SK-N-SH (cell line): Measurements from ENCODE around the gene SHISAL1. TPM values are rescaled to one million over a fixed set of nuclear protein-coding genes. Genes with fewer than 3 reads are reported as not detected.

Experiments used
- CTCF ChIA-PET: fragments of 300-600, 350-600 bp; formaldehyde crosslinking; extraction: SDS; loops from one replicate; lab custom pipeline; 2021; lab: Yijun Ruan, JAX
- POLR2A ChIA-PET: fragments of 350-600 bp; sonication (Branson Sonifier 250); formaldehyde crosslinking; extraction: SDS; loops from one replicate; lab custom pipeline; 2020; ENCODE audit warnings: antibody characterized with exemption, inconsistent platforms; lab: Yijun Ruan, JAX
- DNase-seq: peaks from one replicate; pipeline ENCODE4 v3.0.0; 2012
- H2AFZ ChIP-seq: fragments of 200-600 bp; sonication (generic); 2 replicates; pipeline ENCODE4 v1.8.1; 2016; ENCODE audit warnings: antibody characterized with exemption, mild to moderate bottlenecking, low read depth
- H3F3A ChIP-seq: fragments of 200-600 bp; sonication (generic); replicated peaks from 2 replicates; pipeline ENCODE3; 2016; ENCODE audit warnings: antibody characterized with exemption, mild to moderate bottlenecking; ENCODE audit not compliant: insufficient read depth
- H3K27ac ChIP-seq, 2 experiments: fragments of 200-500 bp in 1 of 2; fragments of 200-600 bp in 1 of 2; sonication (Bioruptor generic) in 1 of 2; sonication (generic), shearing (Covaris generic) in 1 of 2; 2 replicates each; pipeline versions ENCODE4 v1.5.1 to v1.6.1; 2014 to 2016; ENCODE audit warnings: low read depth in 2 of 2, inconsistent platforms in 1 of 2, low read length in 1 of 2, mild to moderate bottlenecking in 1 of 2, mixed read lengths in 1 of 2
- H3K27me3 ChIP-seq: fragments of 200-600 bp; sonication (generic), shearing (Covaris generic); 2 replicates; pipeline ENCODE4 v1.6.1; 2016; ENCODE audit warnings: mixed run types; ENCODE audit not compliant: insufficient read depth
- H3K36me3 ChIP-seq, 2 experiments: fragments of 200-500 bp in 1 of 2; fragments of 200-600 bp in 1 of 2; sonication (Bioruptor generic) in 1 of 2; sonication (generic) in 1 of 2; replicated peaks in 1 of 2; 2 replicates each; pipeline versions ENCODE3 to v1.5.1; 2014 to 2016; ENCODE audit warnings: low read length in 1 of 2, mild to moderate bottlenecking in 1 of 2; ENCODE audit not compliant: insufficient read depth in 2 of 2, control insufficient read depth in 1 of 2
- H3K4me1 ChIP-seq, 2 experiments: fragments of 200-500 bp in 1 of 2; fragments of 200-600 bp in 1 of 2; sonication (Bioruptor generic) in 1 of 2; sonication (generic), shearing (Covaris generic) in 1 of 2; 2 replicates each; pipeline versions ENCODE4 v1.5.1 to v1.6.1; 2014 to 2016; ENCODE audit warnings: low read depth in 1 of 2, low read length in 1 of 2, mixed run types in 1 of 2; ENCODE audit not compliant: insufficient read depth in 2 of 2, control insufficient read depth in 1 of 2
- H3K4me2 ChIP-seq: fragments of 200-600 bp; sonication (generic), shearing (Covaris generic); 2 replicates; pipeline ENCODE4 v1.6.1; 2017; ENCODE audit warnings: mixed run types
- H3K4me3 ChIP-seq, 2 experiments: fragments of 200-500 bp in 1 of 2; fragments of 200-600 bp in 1 of 2; sonication (Bioruptor generic) in 1 of 2; sonication (generic), shearing (Covaris generic) in 1 of 2; 2 replicates each; pipeline versions ENCODE4 v1.5.1 to v1.8.1; 2014 to 2016; ENCODE audit warnings: low read depth in 2 of 2, inconsistent platforms in 1 of 2, low read length in 1 of 2, mild to moderate bottlenecking in 1 of 2, mixed read lengths in 1 of 2, moderate library complexity in 1 of 2
- H3K79me2 ChIP-seq: fragments of 200-600 bp; sonication (generic); 2 replicates; pipeline ENCODE4 v1.8.1; 2017; ENCODE audit warnings: mild to moderate bottlenecking; ENCODE audit not compliant: insufficient read depth
- H3K9ac ChIP-seq: fragments of 200-600 bp; sonication (generic); 2 replicates; pipeline ENCODE4 v1.6.1; 2017; ENCODE audit warnings: mixed run types
- H3K9me2 ChIP-seq: fragments of 200-600 bp; sonication (generic); 2 replicates; pipeline ENCODE4 v1.6.1; 2017; ENCODE audit warnings: mixed run types
- H3K9me3 ChIP-seq: fragments of 200-600 bp; sonication (generic); 2 replicates; pipeline ENCODE4 v1.6.1; 2017; ENCODE audit warnings: mixed run types, mild to moderate bottlenecking, moderate library complexity
- H4K20me1 ChIP-seq: fragments of 200-600 bp; sonication (generic); 2 replicates; pipeline ENCODE4 v1.6.1; 2017; ENCODE audit warnings: mild to moderate bottlenecking, mixed run types; ENCODE audit not compliant: insufficient read depth
- EP300 ChIP-seq, 2 experiments: IDR thresholded peaks; 2 replicates each; pipeline versions ENCODE4 v1.4.0 to v1.6.1; 2012; ENCODE audit warnings: borderline replicate concordance in 1 of 2, low read depth in 1 of 2, low read length in 1 of 2
- GABPA ChIP-seq: IDR thresholded peaks from 2 replicates; pipeline ENCODE4 v1.4.0; 2012; ENCODE audit warnings: low read depth, mild to moderate bottlenecking
- GATA2 ChIP-seq: sonication (generic); formaldehyde crosslinking; IDR thresholded peaks from 2 replicates; pipeline ENCODE4 v1.5.0; 2020; ENCODE audit warnings: mild to moderate bottlenecking, missing genetic modification reagents
- IRF3 ChIP-seq: fragments of 150-350 bp; IDR thresholded peaks from 2 replicates; pipeline ENCODE4 v1.6.1; 2016; ENCODE audit warnings: mild to moderate bottlenecking, low read depth, low read length
- MAX ChIP-seq: IDR thresholded peaks from 2 replicates; pipeline ENCODE4 v1.4.0; 2012; ENCODE audit warnings: low read depth
- MXI1 ChIP-seq: IDR thresholded peaks from 2 replicates; pipeline ENCODE4 v1.6.1; 2012; ENCODE audit warnings: mild to moderate bottlenecking, low read depth, low read length, improper control_type of control experiment
- NFIC ChIP-seq: IDR thresholded peaks from 2 replicates; pipeline ENCODE4 v1.4.0; 2012; ENCODE audit warnings: borderline replicate concordance
- PBX3 ChIP-seq: IDR thresholded peaks from 2 replicates; pipeline ENCODE4; 2012
- SIN3A ChIP-seq: IDR thresholded peaks from 2 replicates; pipeline ENCODE4 v1.6.1; 2012; ENCODE audit warnings: low read depth, mild to moderate bottlenecking, low read length, moderate library complexity, borderline replicate concordance
- TCF12 ChIP-seq: IDR thresholded peaks from 2 replicates; pipeline ENCODE4 v1.4.0; 2012
- WGBS: methylation state at CpG from one replicate; pipeline ENCODE4 v1.1.6; 2017; ENCODE audit warnings: low lambda C conversion rate; 5-methylcytosine and 5-hydroxymethylcytosine counted together
- polyA plus RNA-seq, 3 experiments: library from polyadenylated mRNA; depleted of rRNA; stranded (reverse); fragments of >200 nt; gene quantifications; 2 replicates each; pipeline ENCODE4 v1.2.3, GENCODE V29; 2012
- TF ChIP-seq, protein P1 (sequence below): IDR thresholded peaks from 2 replicates; pipeline ENCODE4 v1.4.0; 2012; ENCODE audit warnings: low read depth, borderline replicate concordance

The SHISAL1 gene
- polyA plus RNA-seq, 1 of the 3 experiments (the other 2 are of a cell fraction), result 0.10 TPM

GRCh38 chr22:44194569-44194968 lies 118.2 kb downstream of the SHISAL1 start:
- no peaks in the 10 kb centered on the region for H3F3A ChIP-seq
- no peaks in the 10 kb centered on the region for H4K20me1 ChIP-seq
- H3K27ac ChIP-seq, result no peak overlapping the region
- no peaks in the 10 kb centered on the region for H3K79me2 ChIP-seq
- no peaks in the 10 kb centered on the region for H3K9me3 ChIP-seq
- TF ChIP-seq MAX, result no peak
- TF ChIP-seq GATA2 (CRISPR knock-in tag), result no peak
- TF ChIP-seq MXI1, result no peak
- TF ChIP-seq IRF3, result no peak
- TF ChIP-seq NFIC, result no peak
- TF ChIP-seq EP300 (IDR thresholded peaks at IDR 0.05; ENCODE audit: borderline replicate concordance in 1 of 2, low read depth in 1 of 2, low read length in 1 of 2), result no peak
- TF ChIP-seq, protein P1, sequence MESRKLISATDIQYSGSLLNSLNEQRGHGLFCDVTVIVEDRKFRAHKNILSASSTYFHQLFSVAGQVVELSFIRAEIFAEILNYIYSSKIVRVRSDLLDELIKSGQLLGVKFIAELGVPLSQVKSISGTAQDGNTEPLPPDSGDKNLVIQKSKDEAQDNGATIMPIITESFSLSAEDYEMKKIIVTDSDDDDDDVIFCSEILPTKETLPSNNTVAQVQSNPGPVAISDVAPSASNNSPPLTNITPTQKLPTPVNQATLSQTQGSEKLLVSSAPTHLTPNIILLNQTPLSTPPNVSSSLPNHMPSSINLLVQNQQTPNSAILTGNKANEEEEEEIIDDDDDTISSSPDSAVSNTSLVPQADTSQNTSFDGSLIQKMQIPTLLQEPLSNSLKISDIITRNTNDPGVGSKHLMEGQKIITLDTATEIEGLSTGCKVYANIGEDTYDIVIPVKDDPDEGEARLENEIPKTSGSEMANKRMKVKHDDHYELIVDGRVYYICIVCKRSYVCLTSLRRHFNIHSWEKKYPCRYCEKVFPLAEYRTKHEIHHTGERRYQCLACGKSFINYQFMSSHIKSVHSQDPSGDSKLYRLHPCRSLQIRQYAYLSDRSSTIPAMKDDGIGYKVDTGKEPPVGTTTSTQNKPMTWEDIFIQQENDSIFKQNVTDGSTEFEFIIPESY, result no peak
- no peak for TF ChIP-seq TCF12
- TF ChIP-seq SIN3A, result no peak
- no peak for TF ChIP-seq PBX3
- no peak for TF ChIP-seq GABPA
- H3K9ac ChIP-seq, result no peak overlapping the region
- H3K27me3 ChIP-seq, result no peaks in the 10 kb centered on the region; the same call in 1 of the 2 replicates
- H3K4me2 ChIP-seq, result no peak overlapping the region
- peaks cover 0 to 13% of the 10 kb centered on the region in 2 experiments; a peak in 1 of 4 replicates for H3K4me1 ChIP-seq
- no peaks in the 10 kb centered on the region for H3K9me2 ChIP-seq
- H3K4me3 ChIP-seq, result no peak overlapping the region
- H3K36me3 ChIP-seq, result no peaks in the 10 kb centered on the region
- WGBS, result 25% methylated on average over 2 of the region's 2 CpGs
- DNase-seq, result no peak
- POLR2A ChIA-PET, result no interaction called here
- H2AFZ ChIP-seq, result no peak overlapping the region
- CTCF ChIA-PET, result no interaction called here

Other genes starting within 250 kb of the SHISAL1 start
- 0.05 TPM in 1 of 2 replicates, not detected in the other for gene PARVG, start 132.0 kb downstream of the SHISAL1 start, polyA plus RNA-seq (2012; rRNA removed)
- 14.7 and 16.1 TPM in 2 replicates for gene RTL6, start 185.3 kb upstream of the SHISAL1 start, polyA plus RNA-seq (2012; rRNA removed)